ENCODE data around the gene CXCL9.
"Not testable (repeated sequence)": the region's sequence is repeated elsewhere in the genome, so short reads cannot be mapped to it uniquely, and the experiment has no call there.

CXCL9 gene

GRCh38 chr4:75962072-75962471 is 45.2 kb downstream of the CXCL9 start:
- not testable (repeated sequence) for H3K4me3 ChIP-seq (ENCODE audit: low read depth, low read length)

GRCh38 chr4:75958546-75958945 is 48.8 kb downstream of the CXCL9 start:
- not testable (repeated sequence) for H3K4me3 ChIP-seq (ENCODE audit: low read depth, low read length)

GRCh38 chr4:75954811-75955210 is 52.5 kb downstream of the CXCL9 start:
- not testable (repeated sequence) for H3K4me3 ChIP-seq (ENCODE audit: low read depth, low read length)

- no peak overlapping the region for H3K4me3 ChIP-seq (ENCODE audit: low read depth, low read length)
Observed at GRCh38 chr4:75953509-75953908, 53.8 kb downstream of the CXCL9 start.

All from iPS-11a (cell line).